GOT3 (cell line): Measurements from ENCODE around the gene MEX3C.

Experiments used
- DNase-seq: peaks from one replicate; lab custom pipeline; 2025; ENCODE audit warnings: mixed read lengths; lab: John Stamatoyannopoulos, UW

MEX3C gene

DNA sequence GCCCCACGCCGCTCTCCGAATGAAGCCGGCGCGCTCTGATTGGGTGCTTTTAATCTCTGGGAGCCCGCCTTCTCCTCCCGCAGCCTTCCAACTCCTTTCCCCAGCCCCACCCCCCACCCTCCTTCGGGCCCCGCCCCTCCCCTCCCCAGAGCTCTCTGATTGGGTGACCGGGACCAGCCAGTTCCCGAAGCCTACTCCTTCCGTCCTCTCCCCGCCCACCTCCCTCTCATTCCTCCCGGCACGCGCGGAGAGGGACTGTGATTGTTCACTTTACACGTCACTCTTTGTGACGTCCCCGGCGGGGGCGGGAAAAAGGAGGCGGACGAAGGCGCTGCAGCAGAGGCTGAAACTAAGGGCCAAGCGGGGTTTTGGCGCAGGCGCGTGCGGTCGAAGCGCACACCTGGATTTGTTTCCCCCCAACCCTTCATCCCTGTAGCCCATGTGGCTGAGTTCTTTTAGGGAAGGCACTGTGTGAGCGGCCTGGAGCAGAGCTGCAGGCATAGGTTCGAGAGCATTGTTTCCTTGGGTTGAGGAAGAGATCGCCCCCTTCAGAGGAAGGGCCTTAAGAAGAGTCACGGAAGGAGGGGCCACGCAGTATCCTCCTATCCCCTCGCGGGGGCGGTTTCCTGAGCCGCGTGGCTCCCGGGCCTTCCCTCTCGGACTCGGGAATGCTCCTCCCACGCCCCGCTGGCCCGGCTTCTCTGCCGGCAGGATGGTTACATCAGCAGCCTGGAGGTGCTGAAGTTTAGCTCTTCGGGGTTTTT lies at the start of gene MEX3C:
Gene MEX3C (minus strand): TSS at position 21 of the 764 bp plus-strand sequence. CDS start 361 bp downstream, outside the sequence.
- peak; percentile 97 for DNase-seq

- no peak for DNase-seq
Measured at GRCh38 chr18:51241226-51241625, 43.7 kb upstream of the MEX3C start.

- no peak for DNase-seq
Measured at GRCh38 chr18:51236225-51236624, 38.7 kb upstream of the MEX3C start.

DNA sequence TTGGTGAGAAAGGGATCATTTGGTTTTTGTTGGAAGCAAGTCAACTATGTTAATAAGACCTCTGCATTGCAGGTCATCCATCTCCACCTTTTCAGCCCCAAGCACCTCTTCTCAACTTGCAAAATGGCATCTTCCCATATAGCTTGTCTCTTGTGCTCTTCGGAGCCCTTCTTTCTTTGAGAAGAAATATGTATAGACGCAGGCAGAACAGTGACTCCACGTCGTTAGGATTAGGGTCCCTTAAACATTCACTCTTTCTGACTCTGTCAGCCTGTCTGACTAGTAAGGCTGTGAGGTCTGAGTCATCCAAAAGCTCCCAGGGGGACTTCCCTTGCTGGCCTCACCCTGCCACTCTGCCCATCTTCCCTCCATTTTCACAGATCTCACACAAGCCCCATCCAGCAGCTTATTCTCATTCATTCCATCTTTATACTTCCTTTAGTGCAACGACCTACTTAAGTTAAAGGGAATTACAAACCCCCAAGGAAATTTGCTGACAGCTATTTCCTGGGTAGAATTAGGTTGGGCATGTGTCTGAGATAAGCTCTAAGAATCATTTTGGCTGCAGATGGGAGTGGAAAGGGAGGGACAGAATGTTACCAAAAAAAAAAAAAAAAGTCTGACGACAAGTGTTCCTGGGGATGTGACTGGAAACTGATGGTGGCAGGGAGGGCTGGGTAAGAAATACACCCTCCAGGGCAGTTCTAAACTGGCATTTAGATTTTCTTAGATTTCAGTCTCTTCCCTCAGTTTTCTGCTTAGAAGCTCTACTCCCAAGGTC lies 37.7 kb upstream of the MEX3C start:
- no peak for DNase-seq

- no peak for DNase-seq
Measured at GRCh38 chr18:51234117-51235008, 36.9 kb upstream of the MEX3C start.

GRCh38 chr18:51229328-51229727 lies 31.8 kb upstream of the MEX3C start:
- DNase-seq: no peak

- no peak for DNase-seq
Measured at GRCh38 chr18:51227660-51228059, 30.2 kb upstream of the MEX3C start.

- DNase-seq: no peak
Measured at GRCh38 chr18:51226587-51227350, 29.3 kb upstream of the MEX3C start.

GRCh38 chr18:51226068-51226467 lies 28.6 kb upstream of the MEX3C start:
- no peak for DNase-seq

- DNase-seq: no peak
Measured at GRCh38 chr18:51212606-51213005, 15.1 kb upstream of the MEX3C start.

- no peak for DNase-seq
Measured at GRCh38 chr18:51211552-51211951, 14.1 kb upstream of the MEX3C start.

DNA sequence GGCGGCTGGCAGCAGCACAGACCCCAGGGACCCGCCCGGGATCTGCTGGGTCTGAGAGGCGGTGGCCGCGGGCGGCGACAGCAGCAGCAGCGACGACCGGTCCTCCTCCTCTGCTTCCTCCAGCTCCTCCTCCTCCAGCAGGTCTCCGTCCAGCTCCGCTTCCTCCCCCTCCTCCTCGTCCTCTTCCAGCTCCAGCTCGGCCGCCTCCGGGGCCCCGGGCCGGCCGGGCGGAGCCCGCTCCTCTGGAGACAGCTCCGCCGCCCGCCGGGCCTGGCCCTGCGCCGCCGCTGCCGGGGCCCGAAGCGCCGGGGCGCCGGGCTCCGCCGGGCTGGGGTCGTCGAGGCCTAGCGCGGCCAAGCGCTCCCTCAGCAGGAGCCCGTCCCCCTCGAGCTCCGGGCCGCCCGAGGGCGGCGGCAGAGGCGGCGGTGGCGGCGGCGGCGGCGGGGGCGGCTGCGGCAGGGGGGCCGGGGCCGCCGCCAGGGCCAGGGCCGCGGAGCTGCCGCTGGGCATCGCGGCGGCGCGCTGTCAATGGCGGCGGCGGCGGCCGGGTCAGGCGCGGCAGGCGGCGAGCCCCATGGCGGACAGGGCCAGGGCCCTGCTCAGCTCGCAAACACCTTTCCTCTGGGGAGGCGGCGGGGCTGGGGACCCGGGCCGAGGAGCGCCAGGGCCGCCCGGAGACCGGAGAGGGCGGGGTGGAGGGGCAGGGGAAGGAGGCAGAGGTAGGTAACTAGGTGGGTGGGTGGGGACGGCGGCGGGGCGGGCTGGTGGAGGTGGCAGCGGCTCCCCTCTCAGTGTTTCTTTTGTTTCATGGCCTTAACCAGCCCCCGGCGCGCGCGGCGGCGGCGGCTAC lies 445 bp downstream of the MEX3C start:
- DNase-seq: no peak

DNA sequence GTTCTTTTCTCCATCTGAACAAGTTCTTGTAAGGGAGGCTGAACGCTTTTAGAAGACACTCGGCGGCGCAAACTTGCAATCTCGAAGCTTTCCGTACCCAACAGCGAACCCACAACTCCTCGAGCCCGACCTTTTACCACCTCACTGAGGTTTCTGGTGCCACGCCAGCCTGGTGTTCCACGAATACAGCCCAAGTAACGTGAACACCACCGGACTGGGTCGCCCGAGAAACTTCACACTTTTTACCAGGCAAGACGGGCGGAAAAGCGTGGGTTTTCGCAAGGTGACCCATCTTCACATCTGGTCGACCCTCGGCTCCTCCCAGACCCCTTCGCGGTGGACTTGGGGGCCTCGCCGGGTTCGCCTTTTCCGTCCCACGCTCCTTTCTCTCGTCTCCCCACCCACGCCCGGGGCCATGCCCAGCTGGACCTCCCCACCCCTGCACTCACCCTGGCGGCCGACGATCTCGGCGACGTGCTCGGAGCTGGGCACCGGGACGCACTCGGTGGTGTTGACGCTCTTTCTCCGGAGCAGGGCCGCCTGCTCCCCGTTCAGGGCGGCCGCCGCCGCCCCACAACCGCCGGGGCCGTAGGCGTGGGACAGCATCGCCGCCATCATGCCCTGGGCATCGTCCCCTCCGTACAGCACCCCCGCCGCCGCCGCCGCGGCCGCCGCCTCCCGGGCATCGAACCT lies 1.2 kb downstream of the MEX3C start:
- DNase-seq: no peak

- no peak for DNase-seq
Measured at GRCh38 chr18:51195451-51196117, 1.9 kb downstream of the MEX3C start.

- no peak for DNase-seq
Measured at GRCh38 chr18:51195086-51195450, 2.4 kb downstream of the MEX3C start.

GRCh38 chr18:51194604-51195003 lies 2.9 kb downstream of the MEX3C start:
- no peak for DNase-seq

- no peak for DNase-seq
Measured at GRCh38 chr18:51193621-51194287, 3.7 kb downstream of the MEX3C start.

GRCh38 chr18:51192696-51193095 lies 4.8 kb downstream of the MEX3C start:
- no peak for DNase-seq

GRCh38 chr18:51192026-51192425 lies 5.5 kb downstream of the MEX3C start:
- no peak for DNase-seq
